OCI-LY3 (cell line): Measurements from ENCODE around the gene RAX2.

ENCODE experiments used
- EZH2phosphoT487 ChIP-seq: fragments of 200-600 bp; shearing (Covaris generic); IDR thresholded peaks from 2 replicates; pipeline ENCODE4 v1.6.1; 2018; ENCODE audit warnings: antibody characterized with exemption, mixed run types, low read depth
- TF ChIP-seq, protein P1 (sequence below): fragments of 200-600, 300-600 bp; sonication (generic); IDR thresholded peaks from 2 replicates; pipeline ENCODE4 v1.5.1; 2014; ENCODE audit warnings: antibody characterized with exemption, low read length, low read depth

DNA sequence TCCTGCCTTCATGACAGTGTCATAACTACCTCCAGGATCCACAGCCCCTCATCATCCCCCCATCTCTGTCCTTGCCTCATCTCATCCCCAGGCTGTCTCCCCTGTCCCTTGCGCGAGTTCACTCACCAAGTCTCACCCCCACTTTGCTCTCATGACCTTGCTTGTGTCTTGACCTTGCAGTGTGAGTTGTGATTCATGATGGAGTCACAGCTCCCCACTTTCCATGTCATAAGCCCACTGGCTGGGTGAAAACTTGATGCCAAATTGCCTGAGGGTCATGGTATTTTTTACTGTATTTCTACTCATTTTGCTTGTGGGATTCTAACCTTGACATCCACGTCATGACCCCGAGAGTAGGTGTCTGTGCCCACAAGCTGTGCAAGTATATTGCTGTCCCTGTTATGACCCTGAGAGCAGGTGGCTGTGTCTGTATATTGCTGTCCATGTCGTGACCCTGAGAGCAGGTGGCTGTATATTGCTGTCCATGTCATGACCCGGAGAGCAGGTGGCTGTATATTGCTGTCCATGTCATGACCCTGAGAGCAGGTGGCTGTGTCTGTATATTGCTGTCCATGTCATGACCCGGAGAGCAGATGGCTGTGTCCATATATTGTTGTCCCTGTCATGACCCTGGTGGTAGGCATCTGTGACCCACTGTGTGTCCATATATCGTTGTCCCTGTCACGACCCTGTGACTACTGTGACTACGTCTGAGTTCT is 34.4 kb downstream of the RAX2 start:
- TF ChIP-seq, protein P1, sequence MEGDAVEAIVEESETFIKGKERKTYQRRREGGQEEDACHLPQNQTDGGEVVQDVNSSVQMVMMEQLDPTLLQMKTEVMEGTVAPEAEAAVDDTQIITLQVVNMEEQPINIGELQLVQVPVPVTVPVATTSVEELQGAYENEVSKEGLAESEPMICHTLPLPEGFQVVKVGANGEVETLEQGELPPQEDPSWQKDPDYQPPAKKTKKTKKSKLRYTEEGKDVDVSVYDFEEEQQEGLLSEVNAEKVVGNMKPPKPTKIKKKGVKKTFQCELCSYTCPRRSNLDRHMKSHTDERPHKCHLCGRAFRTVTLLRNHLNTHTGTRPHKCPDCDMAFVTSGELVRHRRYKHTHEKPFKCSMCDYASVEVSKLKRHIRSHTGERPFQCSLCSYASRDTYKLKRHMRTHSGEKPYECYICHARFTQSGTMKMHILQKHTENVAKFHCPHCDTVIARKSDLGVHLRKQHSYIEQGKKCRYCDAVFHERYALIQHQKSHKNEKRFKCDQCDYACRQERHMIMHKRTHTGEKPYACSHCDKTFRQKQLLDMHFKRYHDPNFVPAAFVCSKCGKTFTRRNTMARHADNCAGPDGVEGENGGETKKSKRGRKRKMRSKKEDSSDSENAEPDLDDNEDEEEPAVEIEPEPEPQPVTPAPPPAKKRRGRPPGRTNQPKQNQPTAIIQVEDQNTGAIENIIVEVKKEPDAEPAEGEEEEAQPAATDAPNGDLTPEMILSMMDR: no peak
- no peak for TF ChIP-seq EZH2phosphoT487
